HCT116 (cell line): ENCODE measurements around the gene LYST. TPM values are rescaled to one million over a fixed set of nuclear protein-coding genes. Genes with fewer than 3 reads are reported as not detected.
A peak's percentile ranks its signal among the peaks of the same experiment; 100 is the strongest.

Source experiments
- ATAC-seq: fragments of 200-7000 bp; cut with Tn5 transposase; 2 replicates; pipeline ENCODE4 v1.9.1; 2020; ENCODE audit warnings: mild to moderate bottlenecking, moderate library complexity
- BruUV-seq: library from RNA; stranded (reverse); fragments of 400-500 nt; replicated peaks from 2 replicates; lab custom pipeline; 2021; lab: Mats Ljungman, UMichigan
- CTCF ChIA-PET: fragments of 300-600 bp; sonication (Branson Sonifier 250); formaldehyde crosslinking; loops from one replicate; lab custom pipeline; 2021; ENCODE audit warnings: antibody characterized with exemption; lab: Charles Lee
- POLR2A ChIA-PET: fragments of 300-600, 350-600 bp; sonication (Branson Sonifier 250); formaldehyde crosslinking; loops from one replicate; lab custom pipeline; 2021; ENCODE audit warnings: antibody characterized with exemption; lab: Charles Lee
- RAD21 ChIA-PET, 2 experiments: fragments of 300-600 bp; sonication (Branson Sonifier 250); formaldehyde crosslinking; loops; one replicate each; lab custom pipeline; 2023; ENCODE audit warnings: low total read pairs in 2 of 2; ENCODE audit not compliant: uncharacterized antibody in 2 of 2, unreplicated experiment in 2 of 2, low non-redundant PET in 1 of 2; lab: Charles Lee
- DNase-seq: peaks from one replicate; pipeline ENCODE4 v3.0.0-alpha.2; 2010; ENCODE audit warnings: low read depth, low spot score
- H2AFZ ChIP-seq: fragments of 200-600 bp; shearing (Covaris generic), sonication (generic); 2 replicates; pipeline ENCODE4 v1.6.1; 2017; ENCODE audit warnings: low read depth, mixed run types, mixed read lengths, antibody characterized with exemption, low read length; ENCODE audit not compliant: poor library complexity, severe bottlenecking
- H3K27ac ChIP-seq: 2 replicates; pipeline ENCODE4 v1.5.1; 2012; ENCODE audit warnings: low read depth, low read length
- H3K27me3 ChIP-seq: fragments of 200-600 bp; sonication (generic); 2 replicates; pipeline ENCODE4 v1.6.1; 2016; ENCODE audit warnings: mixed run types, low read length, mixed read lengths; ENCODE audit not compliant: insufficient read depth
- H3K36me3 ChIP-seq, 2 experiments: fragments of 200-500 bp in 1 of 2; fragments of 200-600 bp in 1 of 2; sonication (Bioruptor generic) in 1 of 2; sonication (generic) in 1 of 2; 2 replicates each; pipeline versions ENCODE4 v1.5.1 to v1.6.1; 2014 to 2016; ENCODE audit warnings: low read length in 2 of 2, inconsistent platforms in 1 of 2, mixed read lengths in 1 of 2, mixed run types in 1 of 2; ENCODE audit not compliant: insufficient read depth in 2 of 2, control insufficient read depth in 1 of 2
- H3K4me1 ChIP-seq, 2 experiments: fragments of 200-600 bp in 1 of 2; sonication (generic) in 1 of 2; 2 replicates each; pipeline versions ENCODE4 v1.5.1 to v1.6.1; 2012 to 2017; ENCODE audit warnings: low read length in 2 of 2, inconsistent platforms in 1 of 2, mild to moderate bottlenecking in 1 of 2, mixed read lengths in 1 of 2, mixed run types in 1 of 2, moderate library complexity in 1 of 2; ENCODE audit not compliant: insufficient read depth in 2 of 2, control insufficient read depth in 1 of 2
- H3K4me2 ChIP-seq: fragments of 200-600 bp; sonication (generic); 2 replicates; pipeline ENCODE4 v1.6.1; 2017; ENCODE audit warnings: mixed run types, low read length, mixed read lengths
- H3K4me3 ChIP-seq, 2 experiments: fragments of 200-600 bp in 1 of 2; sonication (generic) in 1 of 2; replicated peaks in 1 of 2; 2 replicates each; pipeline ENCODE4 v1.5.1; 2011 to 2016; ENCODE audit warnings: low read length in 2 of 2, control low read depth in 1 of 2, low read depth in 1 of 2, mild to moderate bottlenecking in 1 of 2, mixed read lengths in 1 of 2, mixed run types in 1 of 2
- H3K79me2 ChIP-seq: fragments of 200-600 bp; sonication (generic); 2 replicates; pipeline ENCODE4 v1.6.1; 2017; ENCODE audit warnings: mild to moderate bottlenecking, mixed run types, low read length, moderate library complexity, mixed read lengths; ENCODE audit not compliant: insufficient read depth
- H3K9ac ChIP-seq: fragments of 200-600 bp; sonication (generic); 2 replicates; pipeline ENCODE4 v1.6.1; 2016; ENCODE audit warnings: low read length, mixed read lengths
- H3K9me2 ChIP-seq: fragments of 200-600 bp; sonication (generic), shearing (Covaris generic); 2 replicates; pipeline ENCODE4 v1.6.1; 2017; ENCODE audit warnings: mixed run types, mild to moderate bottlenecking, moderate library complexity; ENCODE audit not compliant: insufficient read depth
- H3K9me3 ChIP-seq, 2 experiments: fragments of 200-500 bp in 1 of 2; fragments of 200-600 bp in 1 of 2; sonication (Bioruptor generic) in 1 of 2; sonication (generic) in 1 of 2; 2 replicates each; pipeline ENCODE4 v1.6.1; 2014 to 2017; ENCODE audit warnings: low read length in 2 of 2, mixed read lengths in 2 of 2, inconsistent platforms in 1 of 2, low read depth in 1 of 2, mild to moderate bottlenecking in 1 of 2, mixed run types in 1 of 2, moderate library complexity in 1 of 2; ENCODE audit not compliant: control insufficient read depth in 1 of 2, insufficient read depth in 1 of 2
- H4K20me1 ChIP-seq: fragments of 200-600 bp; sonication (generic), shearing (Covaris generic); 2 replicates; pipeline ENCODE4 v1.6.1; 2017; ENCODE audit warnings: mixed run types, mild to moderate bottlenecking, moderate library complexity; ENCODE audit not compliant: insufficient read depth
- CEBPB ChIP-seq: IDR thresholded peaks from 2 replicates; pipeline ENCODE4 v1.6.1; 2012; ENCODE audit warnings: low read depth
- ELF1 ChIP-seq: IDR thresholded peaks from 2 replicates; pipeline ENCODE4 v1.6.1; 2012; ENCODE audit warnings: low read depth, borderline replicate concordance
- FOSL1 ChIP-seq: IDR thresholded peaks from 2 replicates; pipeline ENCODE4 v1.6.1; 2012; ENCODE audit warnings: low read depth
- SP1 ChIP-seq: IDR thresholded peaks from 2 replicates; pipeline ENCODE4 v1.6.1; 2012; ENCODE audit warnings: low read depth
- TCF7L2 ChIP-seq: IDR thresholded peaks from 2 replicates; pipeline ENCODE4 v1.7.0; 2011; ENCODE audit warnings: borderline replicate concordance, inconsistent platforms; ENCODE audit not compliant: insufficient read depth, insufficient read length; ENCODE audit errors: extremely low read depth
- YY1 ChIP-seq: IDR thresholded peaks from 2 replicates; pipeline ENCODE4 v1.6.1; 2011; ENCODE audit warnings: low read length, low read depth, moderate library complexity, mild to moderate bottlenecking; ENCODE audit not compliant: insufficient replicate concordance; ENCODE audit errors: extremely low read depth
- ZFX ChIP-seq: fragments of 450-650 bp; IDR thresholded peaks from 2 replicates; pipeline ENCODE4 v1.6.1; 2017
- intact Hi-C: fragments of 100-400 bp; cut with micrococcal nuclease; formaldehyde crosslinking; loops from 2 replicates; pipeline ENCODE4 v1.10.0; 2022
- total RNA-seq: library from RNA; stranded (reverse); gene quantifications from one replicate; pipeline ENCODE4 v1.2.1, GENCODE V29; 2021; ENCODE audit not compliant: unreplicated experiment
- TF ChIP-seq, protein P1 (sequence below): IDR thresholded peaks from 2 replicates; pipeline ENCODE4 v1.6.1; 2012; ENCODE audit warnings: low read depth

Gene LYST
- total RNA-seq, 1 experiment from 2014 or later, result 6.6 TPM

DNA sequence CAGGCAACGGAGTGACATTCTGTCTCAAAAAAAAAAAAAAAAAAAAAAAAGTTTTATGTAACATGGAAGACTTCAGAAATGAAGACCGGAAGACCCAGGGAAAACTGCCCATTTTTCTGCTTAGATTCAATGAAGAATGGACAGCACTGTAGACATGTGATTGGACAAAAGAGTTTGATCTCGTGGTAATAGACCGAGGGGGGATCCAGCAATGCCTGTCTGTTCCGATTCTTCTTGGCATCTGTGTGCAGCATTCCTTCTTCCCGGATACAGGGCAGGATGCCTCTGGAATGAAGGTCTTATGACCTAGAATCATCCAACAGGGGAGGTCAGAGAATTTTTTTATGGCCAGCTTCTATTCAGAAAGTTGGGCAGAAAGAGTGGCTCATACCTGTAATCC lies 5.6 kb upstream of the LYST start:
- Histone ChIP-seq H2AFZ (no peak overlapping the region), H3K79me2 (no peaks in the 10 kb centered on the region), H3K36me3 (no peaks in the 10 kb centered on the region), H3K9ac (no peak overlapping the region), H3K4me1 (peaks cover 3 to 6% of the 10 kb centered on the region in 2 experiments; a peak in 2 of 4 replicates), H3K4me3 (no peak overlapping the region), H4K20me1 (no peaks in the 10 kb centered on the region), H3K27me3 (no peaks in the 10 kb centered on the region), H3K9me2 (no peaks in the 10 kb centered on the region), H3K4me2 (no peak overlapping the region), H3K9me3 (no peaks in the 10 kb centered on the region), H3K27ac (no peak overlapping the region)
- BruUV-seq, result no TSS peak
- no peak for TF ChIP-seq YY1
- intact Hi-C loops, result no loop called here
- ChIA-PET RAD21 (no interaction called here), POLR2A (no interaction called here), CTCF (no interaction called here)
- DNase-seq, result no peak
- no peak for ATAC-seq

DNA sequence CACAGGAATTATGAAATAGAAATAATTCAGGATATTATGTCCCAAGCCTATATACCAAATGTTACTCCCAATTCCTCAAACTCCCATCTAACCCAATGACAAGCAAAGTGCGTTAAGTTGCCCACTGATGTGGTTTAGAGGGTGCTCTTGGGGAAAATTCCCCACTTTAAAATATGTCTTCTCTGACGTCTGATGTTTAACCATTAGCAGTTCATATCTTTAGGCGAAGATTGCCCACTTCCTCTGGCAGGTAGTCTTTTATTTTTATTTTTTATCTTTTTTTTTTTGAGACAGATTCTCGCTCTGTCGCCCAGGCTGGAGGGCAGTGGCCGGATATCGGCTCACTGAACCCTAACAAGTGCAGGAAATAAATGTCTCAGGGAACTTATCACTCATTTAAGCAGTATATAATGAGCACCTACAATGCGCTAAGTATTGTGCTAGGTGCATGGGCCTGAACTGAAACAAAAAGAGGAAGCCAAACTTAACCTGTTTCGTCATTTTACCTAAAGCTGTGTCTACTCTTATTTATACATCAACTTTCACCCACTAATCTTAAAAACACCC lies 1.3 kb upstream of the LYST start:
- Histone ChIP-seq H3K9ac (peak overlapping the region; percentile 62), H3K9me3 (no peaks in the 10 kb centered on the region), H2AFZ (no peak overlapping the region), H3K27me3 (no peaks in the 10 kb centered on the region), H3K27ac (no peak overlapping the region), H3K4me1 (peaks cover 7 to 16% of the 10 kb centered on the region in 2 experiments; a peak in 2 of 4 replicates), H3K9me2 (no peaks in the 10 kb centered on the region), H3K4me2 (peak overlapping the region; percentile 87), H4K20me1 (no peaks in the 10 kb centered on the region), H3K79me2 (no peaks in the 10 kb centered on the region), H3K36me3 (no peaks in the 10 kb centered on the region), H3K4me3 (peak overlapping the region in 1 of 2 experiments; percentile 66; a peak in 3 of 4 replicates)
- DNase-seq (no peak), ATAC-seq (no peak)
- TF ChIP-seq ZFX (no peak), SP1 (no peak), TCF7L2 (no peak), FOSL1 (no peak), YY1 (no peak), CEBPB (no peak), ELF1 (no peak)
- TF ChIP-seq, protein P1, sequence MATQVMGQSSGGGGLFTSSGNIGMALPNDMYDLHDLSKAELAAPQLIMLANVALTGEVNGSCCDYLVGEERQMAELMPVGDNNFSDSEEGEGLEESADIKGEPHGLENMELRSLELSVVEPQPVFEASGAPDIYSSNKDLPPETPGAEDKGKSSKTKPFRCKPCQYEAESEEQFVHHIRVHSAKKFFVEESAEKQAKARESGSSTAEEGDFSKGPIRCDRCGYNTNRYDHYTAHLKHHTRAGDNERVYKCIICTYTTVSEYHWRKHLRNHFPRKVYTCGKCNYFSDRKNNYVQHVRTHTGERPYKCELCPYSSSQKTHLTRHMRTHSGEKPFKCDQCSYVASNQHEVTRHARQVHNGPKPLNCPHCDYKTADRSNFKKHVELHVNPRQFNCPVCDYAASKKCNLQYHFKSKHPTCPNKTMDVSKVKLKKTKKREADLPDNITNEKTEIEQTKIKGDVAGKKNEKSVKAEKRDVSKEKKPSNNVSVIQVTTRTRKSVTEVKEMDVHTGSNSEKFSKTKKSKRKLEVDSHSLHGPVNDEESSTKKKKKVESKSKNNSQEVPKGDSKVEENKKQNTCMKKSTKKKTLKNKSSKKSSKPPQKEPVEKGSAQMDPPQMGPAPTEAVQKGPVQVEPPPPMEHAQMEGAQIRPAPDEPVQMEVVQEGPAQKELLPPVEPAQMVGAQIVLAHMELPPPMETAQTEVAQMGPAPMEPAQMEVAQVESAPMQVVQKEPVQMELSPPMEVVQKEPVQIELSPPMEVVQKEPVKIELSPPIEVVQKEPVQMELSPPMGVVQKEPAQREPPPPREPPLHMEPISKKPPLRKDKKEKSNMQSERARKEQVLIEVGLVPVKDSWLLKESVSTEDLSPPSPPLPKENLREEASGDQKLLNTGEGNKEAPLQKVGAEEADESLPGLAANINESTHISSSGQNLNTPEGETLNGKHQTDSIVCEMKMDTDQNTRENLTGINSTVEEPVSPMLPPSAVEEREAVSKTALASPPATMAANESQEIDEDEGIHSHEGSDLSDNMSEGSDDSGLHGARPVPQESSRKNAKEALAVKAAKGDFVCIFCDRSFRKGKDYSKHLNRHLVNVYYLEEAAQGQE, result no peak
- POLR2A ChIA-PET, result interaction anchor here (0.8 kb wide), 1 partner anchor 18 kb away, joined by 3 read pairs; no protein-coding TSS in a partner anchor
- RAD21 ChIA-PET, result no interaction called here
- no TSS peak for BruUV-seq
- intact Hi-C loops, result loop anchor here (5.0 kb wide), 2 partner anchors 44 to 79 kb away; no protein-coding TSS in a partner anchor
- CTCF ChIA-PET, result no interaction called here
